Neutrophil (primary cell): ENCODE data around the gene C11orf24.
"Not testable (repeated sequence)": the region's sequence is repeated elsewhere in the genome, so short reads cannot be mapped to it uniquely, and the experiment has no call there.

Experiments used
- H3K27ac ChIP-seq: fragments of 200-600 bp; sonication (generic); 2 replicates; pipeline ENCODE4 v1.5.1; 2016; ENCODE audit warnings: mild to moderate bottlenecking, moderate library complexity
- H3K27me3 ChIP-seq: fragments of 200-600 bp; sonication (generic); 2 replicates; pipeline ENCODE4 v1.6.0; 2016; ENCODE audit warnings: mild to moderate bottlenecking
- H3K36me3 ChIP-seq: fragments of 200-600 bp; sonication (generic); 2 replicates; pipeline ENCODE4 v1.5.1; 2017
- H3K4me1 ChIP-seq, 2 experiments: fragments of 200-600 bp in 1 of 2; sonication (generic) in 1 of 2; 1 replicate in 1 of 2; 2 replicates in 1 of 2; pipeline versions ENCODE4 v1.5.1 to v1.6.1; 2013 to 2016; ENCODE audit warnings: low read depth in 1 of 2, low read length in 1 of 2, mild to moderate bottlenecking in 1 of 2, moderate library complexity in 1 of 2; ENCODE audit not compliant: control insufficient read depth in 1 of 2, insufficient read depth in 1 of 2
- H3K4me3 ChIP-seq, 2 experiments: fragments of 200-600 bp in 1 of 2; sonication (generic) in 1 of 2; 1 replicate in 1 of 2; 2 replicates in 1 of 2; pipeline ENCODE4 v1.5.1; 2013 to 2016; ENCODE audit warnings: low read depth in 1 of 2, low read length in 1 of 2, mild to moderate bottlenecking in 1 of 2, moderate library complexity in 1 of 2
- H3K9me3 ChIP-seq: fragments of 200-600 bp; sonication (generic); 2 replicates; pipeline ENCODE4 v1.5.1; 2016
- TF ChIP-seq, protein P1 (sequence below): fragments of 200-600 bp; sonication (generic); IDR thresholded peaks from 2 replicates; pipeline ENCODE4 v1.5.1; 2016; ENCODE audit warnings: antibody characterized with exemption

Gene C11orf24

GRCh38 chr11:68295271-68295670, 23.5 kb upstream of the C11orf24 start:
- Histone ChIP-seq H3K27me3 (peaks cover 14% of the 10 kb centered on the region), H3K4me1 (peaks cover 0 to 5% of the 10 kb centered on the region in 2 experiments), H3K4me3 (no peak overlapping the region), H3K36me3 (no peaks in the 10 kb centered on the region), H3K9me3 (no peaks in the 10 kb centered on the region), H3K27ac (no peak overlapping the region)
- TF ChIP-seq, protein P1, sequence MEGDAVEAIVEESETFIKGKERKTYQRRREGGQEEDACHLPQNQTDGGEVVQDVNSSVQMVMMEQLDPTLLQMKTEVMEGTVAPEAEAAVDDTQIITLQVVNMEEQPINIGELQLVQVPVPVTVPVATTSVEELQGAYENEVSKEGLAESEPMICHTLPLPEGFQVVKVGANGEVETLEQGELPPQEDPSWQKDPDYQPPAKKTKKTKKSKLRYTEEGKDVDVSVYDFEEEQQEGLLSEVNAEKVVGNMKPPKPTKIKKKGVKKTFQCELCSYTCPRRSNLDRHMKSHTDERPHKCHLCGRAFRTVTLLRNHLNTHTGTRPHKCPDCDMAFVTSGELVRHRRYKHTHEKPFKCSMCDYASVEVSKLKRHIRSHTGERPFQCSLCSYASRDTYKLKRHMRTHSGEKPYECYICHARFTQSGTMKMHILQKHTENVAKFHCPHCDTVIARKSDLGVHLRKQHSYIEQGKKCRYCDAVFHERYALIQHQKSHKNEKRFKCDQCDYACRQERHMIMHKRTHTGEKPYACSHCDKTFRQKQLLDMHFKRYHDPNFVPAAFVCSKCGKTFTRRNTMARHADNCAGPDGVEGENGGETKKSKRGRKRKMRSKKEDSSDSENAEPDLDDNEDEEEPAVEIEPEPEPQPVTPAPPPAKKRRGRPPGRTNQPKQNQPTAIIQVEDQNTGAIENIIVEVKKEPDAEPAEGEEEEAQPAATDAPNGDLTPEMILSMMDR: no peak

GRCh38 chr11:68293708-68294107, 21.9 kb upstream of the C11orf24 start:
- H3K9me3 ChIP-seq: no peaks in the 10 kb centered on the region
- H3K4me3 ChIP-seq: no peak overlapping the region
- H3K36me3 ChIP-seq: no peaks in the 10 kb centered on the region
- TF ChIP-seq, protein P1: no peak
- H3K4me1 ChIP-seq: peaks cover 0 to 5% of the 10 kb centered on the region in 2 experiments
- H3K27me3 ChIP-seq: peaks cover 10% of the 10 kb centered on the region
- H3K27ac ChIP-seq: no peak overlapping the region

GRCh38 chr11:68289456-68289855, 17.7 kb upstream of the C11orf24 start:
- Histone ChIP-seq H3K9me3 (no peaks in the 10 kb centered on the region), H3K27me3 (no peaks in the 10 kb centered on the region), H3K4me3 (no peak overlapping the region), H3K27ac (no peak overlapping the region), H3K36me3 (no peaks in the 10 kb centered on the region), H3K4me1 (no peaks in the 10 kb centered on the region)
- TF ChIP-seq, protein P1: no peak

GRCh38 chr11:68287419-68287818, 15.6 kb upstream of the C11orf24 start:
- Histone ChIP-seq H3K36me3 (no peaks in the 10 kb centered on the region), H3K4me3 (no peak overlapping the region), H3K9me3 (no peaks in the 10 kb centered on the region), H3K27ac (no peak overlapping the region), H3K27me3 (no peaks in the 10 kb centered on the region), H3K4me1 (peaks cover 3 to 7% of the 10 kb centered on the region in 2 experiments)
- TF ChIP-seq, protein P1: no peak

DNA sequence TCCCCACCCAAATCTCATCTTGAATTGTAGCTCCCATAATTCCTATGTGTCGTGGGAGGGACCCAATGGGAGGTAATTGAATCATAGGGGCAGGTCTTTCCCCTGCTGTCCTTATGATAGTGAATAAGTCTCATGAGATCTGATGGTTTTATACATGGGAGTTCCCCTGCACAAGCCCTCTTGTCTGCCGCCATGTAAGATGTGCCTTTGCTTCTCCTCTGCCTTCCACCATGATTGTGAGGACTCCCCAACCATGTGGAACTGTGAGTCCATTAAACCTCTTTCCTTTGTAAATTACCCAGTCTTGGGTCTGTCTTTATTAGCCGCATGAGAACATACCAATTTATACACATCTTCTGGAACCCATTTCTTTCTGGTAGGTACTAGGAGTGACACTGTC, 12.8 kb upstream of the C11orf24 start:
- not testable (repeated sequence) for H3K9me3 ChIP-seq, H3K36me3 ChIP-seq, H3K27ac ChIP-seq, H3K27me3 ChIP-seq, H3K4me3 ChIP-seq
- peaks cover 11 to 14% of the 10 kb centered on the region in 2 experiments for H3K4me1 ChIP-seq

DNA sequence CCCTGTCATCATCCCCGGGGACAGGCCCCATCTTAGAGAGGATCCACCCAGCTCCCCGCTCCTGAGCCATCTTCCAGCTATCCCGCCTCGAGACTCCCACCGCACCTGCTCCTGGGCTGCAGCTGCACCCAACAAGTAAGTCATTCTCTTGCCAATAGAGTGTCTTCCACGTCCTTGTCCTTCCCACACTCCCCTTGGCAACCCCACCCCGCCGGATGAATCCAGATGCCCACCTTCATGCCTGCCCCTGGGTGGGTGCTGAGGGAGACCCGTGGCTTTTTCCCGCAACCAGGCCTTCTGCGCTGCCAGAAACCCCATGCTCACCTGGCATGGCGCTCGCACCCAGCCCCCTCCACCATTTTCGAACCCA, 11.1 kb upstream of the C11orf24 start:
- peaks cover 11 to 14% of the 10 kb centered on the region in 2 experiments for H3K4me1 ChIP-seq
- no peak overlapping the region for H3K4me3 ChIP-seq
- no peaks in the 10 kb centered on the region for H3K27me3 ChIP-seq
- H3K36me3 ChIP-seq: no peaks in the 10 kb centered on the region
- H3K27ac ChIP-seq: no peak overlapping the region
- TF ChIP-seq, protein P1: no peak
- H3K9me3 ChIP-seq: no peaks in the 10 kb centered on the region
